DOHH2 (cell line): ENCODE measurements around the gene RFLNA.

Source experiments
- H3F3A ChIP-seq: fragments of 200-600 bp; sonication (generic), shearing (Covaris generic); 2 replicates; pipeline ENCODE4 v1.6.0; 2016; ENCODE audit warnings: antibody characterized with exemption, mild to moderate bottlenecking; ENCODE audit not compliant: control insufficient read depth, insufficient read depth
- H3K27ac ChIP-seq: fragments of 200-600 bp; sonication (generic); 2 replicates; pipeline ENCODE4 v1.5.1; 2014; ENCODE audit warnings: low read depth, mild to moderate bottlenecking, low read length, moderate library complexity
- H3K27me3 ChIP-seq: fragments of 200-600 bp; sonication (generic); 2 replicates; pipeline ENCODE4 v1.6.1; 2014; ENCODE audit warnings: mild to moderate bottlenecking, low read length, mixed read lengths; ENCODE audit not compliant: control insufficient read depth
- H3K36me3 ChIP-seq: fragments of 200-600 bp; sonication (generic); 2 replicates; pipeline ENCODE4 v1.6.1; 2014; ENCODE audit warnings: mild to moderate bottlenecking, low read length, moderate library complexity, mixed read lengths; ENCODE audit not compliant: control insufficient read depth
- H3K4me1 ChIP-seq: fragments of 200-600 bp; sonication (generic); 2 replicates; pipeline ENCODE4 v1.6.1; 2014; ENCODE audit warnings: mild to moderate bottlenecking, low read length, mixed read lengths; ENCODE audit not compliant: control insufficient read depth
- H3K4me2 ChIP-seq: fragments of 200-600 bp; sonication (generic); 2 replicates; pipeline ENCODE4 v1.6.0; 2014; ENCODE audit warnings: mild to moderate bottlenecking, low read length, moderate library complexity
- H3K4me3 ChIP-seq: fragments of 200-600 bp; sonication (generic); 2 replicates; pipeline ENCODE4 v1.5.1; 2014; ENCODE audit warnings: mild to moderate bottlenecking, low read length, mixed read lengths
- H3K79me2 ChIP-seq: fragments of 200-600 bp; sonication (generic); 2 replicates; pipeline ENCODE4 v1.6.1; 2014; ENCODE audit warnings: mild to moderate bottlenecking, low read length, mixed read lengths; ENCODE audit not compliant: control insufficient read depth
- H3K9me2 ChIP-seq: fragments of 200-600 bp; sonication (generic); replicated peaks from 2 replicates; pipeline ENCODE4 v1.6.1; 2014; ENCODE audit warnings: mild to moderate bottlenecking, low read length, mixed read lengths; ENCODE audit not compliant: control insufficient read depth
- H3K9me3 ChIP-seq: fragments of 200-600 bp; sonication (generic); 2 replicates; pipeline ENCODE4 v1.6.1; 2014; ENCODE audit warnings: antibody characterized with exemption, low read length, mixed read lengths; ENCODE audit not compliant: control insufficient read depth, insufficient read depth
- H4K20me1 ChIP-seq: fragments of 200-600 bp; sonication (generic); 2 replicates; pipeline ENCODE4 v1.6.0; 2014; ENCODE audit warnings: low read depth, mild to moderate bottlenecking, antibody characterized with exemption, low read length, moderate library complexity; ENCODE audit not compliant: control insufficient read depth, insufficient read depth
- CTCF ChIP-seq: fragments of 200-600 bp; sonication (generic); IDR thresholded peaks from one replicate; pipeline ENCODE4 v1.5.1; 2014; ENCODE audit warnings: antibody characterized with exemption, mild to moderate bottlenecking, low read depth, low read length; ENCODE audit not compliant: poor library complexity, severe bottlenecking
- EZH2phosphoT487 ChIP-seq: fragments of 200-600 bp; sonication (generic); IDR thresholded peaks from 2 replicates; pipeline ENCODE4 v1.6.1; 2017; ENCODE audit warnings: borderline replicate concordance, mild to moderate bottlenecking, antibody characterized with exemption, low read length, moderate library complexity, mixed read lengths

Gene RFLNA

GRCh38 chr12:124310785-124311184, 15.9 kb downstream of the RFLNA start:
- H3K4me2 ChIP-seq: no peak overlapping the region
- H3F3A ChIP-seq: no peaks in the 10 kb centered on the region
- no peaks in the 10 kb centered on the region for H3K9me2 ChIP-seq
- H3K79me2 ChIP-seq: no peaks in the 10 kb centered on the region
- TF ChIP-seq CTCF (no peak), EZH2phosphoT487 (no peak)
- H4K20me1 ChIP-seq: no peaks in the 10 kb centered on the region
- H3K36me3 ChIP-seq: no peaks in the 10 kb centered on the region
- H3K4me3 ChIP-seq: no peak overlapping the region
- H3K4me1 ChIP-seq: no peaks in the 10 kb centered on the region
- no peaks in the 10 kb centered on the region for H3K9me3 ChIP-seq
- H3K27ac ChIP-seq: no peak overlapping the region
- H3K27me3 ChIP-seq: no peaks in the 10 kb centered on the region

- no peaks in the 10 kb centered on the region for H3K9me3 ChIP-seq
- no peak overlapping the region for H3K4me2 ChIP-seq
- H3K27ac ChIP-seq: no peak overlapping the region
- H3K4me1 ChIP-seq: no peaks in the 10 kb centered on the region
- H3K9me2 ChIP-seq: no peaks in the 10 kb centered on the region
- H3K27me3 ChIP-seq: no peaks in the 10 kb centered on the region
- no peaks in the 10 kb centered on the region for H3F3A ChIP-seq
- no peaks in the 10 kb centered on the region for H3K79me2 ChIP-seq
- TF ChIP-seq CTCF (no peak), EZH2phosphoT487 (no peak)
- H3K4me3 ChIP-seq: no peak overlapping the region
- H3K36me3 ChIP-seq: no peaks in the 10 kb centered on the region
- H4K20me1 ChIP-seq: no peaks in the 10 kb centered on the region
These were observed 16.6 kb downstream of the RFLNA start for GRCh38 chr12:124311292-124312109.

GRCh38 chr12:124312601-124313000, 17.7 kb downstream of the RFLNA start:
- Histone ChIP-seq H3K9me2 (no peaks in the 10 kb centered on the region), H3K9me3 (no peaks in the 10 kb centered on the region), H3K27ac (no peak overlapping the region), H3K4me1 (no peaks in the 10 kb centered on the region), H3K36me3 (no peaks in the 10 kb centered on the region), H3F3A (no peaks in the 10 kb centered on the region), H3K4me3 (no peak overlapping the region), H3K27me3 (no peaks in the 10 kb centered on the region), H3K4me2 (no peak overlapping the region), H4K20me1 (no peaks in the 10 kb centered on the region), H3K79me2 (no peaks in the 10 kb centered on the region)
- TF ChIP-seq CTCF: no peak
- no peak for TF ChIP-seq EZH2phosphoT487
